HG03196 (cell line): ENCODE results near the gene FHDC1.

Source experiments
- ATAC-seq: cut with Tn5 transposase; IDR thresholded peaks from one replicate; pipeline ENCODE4 v1.9.1; 2021; ENCODE audit not compliant: unreplicated experiment

FHDC1 gene

GRCh38 chr4:153028535-153028934 lies 92.4 kb downstream of the FHDC1 start:
- no peak for ATAC-seq
